Testis (tissue), 2 donors: ENCODE results near the gene FBLN5.

ENCODE experiments used
- POLR2A ChIP-seq: fragments of 450-650 bp; IDR thresholded peaks from one replicate; pipeline ENCODE4 v1.6.1; 2017; ENCODE audit warnings: antibody characterized with exemption, mild to moderate bottlenecking, moderate library complexity
- TF ChIP-seq, protein P1 (sequence below), 3 experiments: fragments of 450-650 bp in 2 of 3; fragments of 200-600 bp in 1 of 3; sonication (generic) in 1 of 3; IDR thresholded peaks; one replicate each; pipeline ENCODE4 v1.5.1; 2016 to 2019; ENCODE audit warnings: antibody characterized with exemption in 3 of 3, mild to moderate bottlenecking in 2 of 3, moderate library complexity in 1 of 3

DNA sequence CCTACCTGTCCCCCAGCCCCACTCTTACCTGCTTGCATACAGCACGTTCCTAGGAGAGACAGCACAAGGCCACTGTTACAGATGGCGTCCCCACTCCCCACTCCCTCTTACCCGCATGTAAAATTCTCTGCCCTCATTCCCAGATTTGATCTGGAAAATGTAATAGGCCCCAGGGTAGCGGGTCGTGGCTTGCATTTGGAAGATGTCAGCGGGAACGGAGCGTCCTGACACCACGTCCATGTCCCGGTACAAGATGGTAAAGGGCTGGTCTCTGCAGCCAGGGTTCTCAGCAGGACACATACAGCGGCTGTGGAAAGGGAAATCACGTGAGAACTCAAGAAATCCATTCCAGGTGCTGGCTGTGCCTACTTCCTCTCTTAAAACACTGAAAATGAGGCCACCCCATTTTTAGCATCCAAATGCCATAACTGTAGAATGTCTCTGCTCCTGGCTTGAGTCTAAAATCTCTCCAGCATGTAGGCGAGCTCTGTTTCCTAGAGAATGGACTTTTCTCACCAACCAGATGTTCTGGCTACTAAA lies 70.0 kb downstream of the FBLN5 start:
- TF ChIP-seq, protein P1, sequence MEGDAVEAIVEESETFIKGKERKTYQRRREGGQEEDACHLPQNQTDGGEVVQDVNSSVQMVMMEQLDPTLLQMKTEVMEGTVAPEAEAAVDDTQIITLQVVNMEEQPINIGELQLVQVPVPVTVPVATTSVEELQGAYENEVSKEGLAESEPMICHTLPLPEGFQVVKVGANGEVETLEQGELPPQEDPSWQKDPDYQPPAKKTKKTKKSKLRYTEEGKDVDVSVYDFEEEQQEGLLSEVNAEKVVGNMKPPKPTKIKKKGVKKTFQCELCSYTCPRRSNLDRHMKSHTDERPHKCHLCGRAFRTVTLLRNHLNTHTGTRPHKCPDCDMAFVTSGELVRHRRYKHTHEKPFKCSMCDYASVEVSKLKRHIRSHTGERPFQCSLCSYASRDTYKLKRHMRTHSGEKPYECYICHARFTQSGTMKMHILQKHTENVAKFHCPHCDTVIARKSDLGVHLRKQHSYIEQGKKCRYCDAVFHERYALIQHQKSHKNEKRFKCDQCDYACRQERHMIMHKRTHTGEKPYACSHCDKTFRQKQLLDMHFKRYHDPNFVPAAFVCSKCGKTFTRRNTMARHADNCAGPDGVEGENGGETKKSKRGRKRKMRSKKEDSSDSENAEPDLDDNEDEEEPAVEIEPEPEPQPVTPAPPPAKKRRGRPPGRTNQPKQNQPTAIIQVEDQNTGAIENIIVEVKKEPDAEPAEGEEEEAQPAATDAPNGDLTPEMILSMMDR (IDR thresholded peaks at IDR 0.05), result no peak
- no peak for TF ChIP-seq POLR2A
